Measurements from ENCODE around the gene NKTR.

DNA sequence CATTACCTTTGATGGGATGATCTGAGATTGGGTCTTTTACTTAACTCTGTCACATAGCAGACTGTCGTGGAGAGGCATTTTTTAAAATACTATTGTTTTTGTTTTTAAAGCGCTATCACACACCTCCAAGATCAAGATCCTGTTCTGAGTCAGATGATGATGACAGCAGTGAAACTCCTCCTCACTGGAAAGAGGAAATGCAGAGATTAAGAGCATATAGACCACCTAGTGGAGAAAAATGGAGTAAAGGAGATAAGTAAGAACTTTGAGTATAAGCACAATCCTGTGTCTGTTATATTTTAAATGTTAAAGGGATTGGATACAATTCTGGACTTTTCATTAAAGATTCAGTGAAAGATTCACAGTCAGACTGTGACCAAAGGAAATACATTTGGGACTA is 34.6 kb downstream of the NKTR start:
- TF ChIP-seq YY1 (IDR thresholded peaks at IDR 0.05; ENCODE audit: insufficient read depth, insufficient read length) (no peak), ZNF274 (IDR thresholded peaks at IDR 0.05; ENCODE audit: low read depth, low read length) (no peak), SUZ12 (IDR thresholded peaks at IDR 0.05; ENCODE audit: extremely low read depth, insufficient read depth, insufficient read length) (no peak)

Data from NT2/D1 (cell line).